Testis (tissue), 2 donors: ENCODE data around the gene PPP6R1.

ENCODE experiments used
- POLR2A ChIP-seq: fragments of 450-650 bp; IDR thresholded peaks from one replicate; pipeline ENCODE4 v1.6.1; 2017; ENCODE audit warnings: antibody characterized with exemption, mild to moderate bottlenecking, moderate library complexity
- TF ChIP-seq, protein P1 (sequence below), 3 experiments: fragments of 450-650 bp in 2 of 3; fragments of 200-600 bp in 1 of 3; sonication (generic) in 1 of 3; IDR thresholded peaks; one replicate each; pipeline ENCODE4 v1.5.1; 2016 to 2019; ENCODE audit warnings: antibody characterized with exemption in 3 of 3, mild to moderate bottlenecking in 2 of 3, moderate library complexity in 1 of 3

DNA sequence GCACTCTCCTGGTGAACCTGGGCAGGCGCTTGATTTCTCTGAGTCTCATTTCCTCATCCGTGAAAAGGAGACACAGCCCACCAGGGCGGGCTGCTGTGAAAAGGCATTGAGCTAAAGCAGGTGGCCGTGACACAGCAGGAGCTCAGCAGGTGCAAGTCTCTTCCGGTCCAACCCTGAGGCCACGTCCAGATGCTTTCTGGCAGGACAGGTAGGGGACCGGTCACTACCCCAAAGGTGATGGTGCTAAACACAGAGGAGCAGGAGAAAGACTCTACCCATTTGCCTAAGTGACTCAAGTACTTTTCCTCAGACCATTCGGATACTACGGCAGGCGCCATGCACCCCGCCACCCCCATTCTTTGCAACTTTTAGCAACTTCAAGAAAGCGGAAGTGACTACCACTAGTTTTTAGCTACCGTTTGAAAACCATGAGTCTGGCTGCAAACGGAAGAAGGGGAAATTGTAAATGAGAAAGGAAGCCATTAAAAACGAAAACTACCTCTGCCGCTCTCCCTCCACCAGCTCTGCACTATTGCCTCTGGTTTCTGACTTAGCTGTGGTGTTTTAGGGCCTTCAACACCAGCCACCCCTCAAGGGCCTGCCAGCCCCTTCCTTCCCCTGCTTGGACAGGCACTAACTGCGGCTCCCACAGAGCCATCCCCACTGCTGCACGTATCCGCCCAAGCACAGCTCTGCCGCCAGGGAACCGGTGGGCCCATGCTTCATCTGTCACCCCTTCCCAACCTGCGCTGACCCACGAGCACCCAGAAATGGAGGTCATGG lies 4.8 kb downstream of the PPP6R1 start:
- TF ChIP-seq, protein P1, sequence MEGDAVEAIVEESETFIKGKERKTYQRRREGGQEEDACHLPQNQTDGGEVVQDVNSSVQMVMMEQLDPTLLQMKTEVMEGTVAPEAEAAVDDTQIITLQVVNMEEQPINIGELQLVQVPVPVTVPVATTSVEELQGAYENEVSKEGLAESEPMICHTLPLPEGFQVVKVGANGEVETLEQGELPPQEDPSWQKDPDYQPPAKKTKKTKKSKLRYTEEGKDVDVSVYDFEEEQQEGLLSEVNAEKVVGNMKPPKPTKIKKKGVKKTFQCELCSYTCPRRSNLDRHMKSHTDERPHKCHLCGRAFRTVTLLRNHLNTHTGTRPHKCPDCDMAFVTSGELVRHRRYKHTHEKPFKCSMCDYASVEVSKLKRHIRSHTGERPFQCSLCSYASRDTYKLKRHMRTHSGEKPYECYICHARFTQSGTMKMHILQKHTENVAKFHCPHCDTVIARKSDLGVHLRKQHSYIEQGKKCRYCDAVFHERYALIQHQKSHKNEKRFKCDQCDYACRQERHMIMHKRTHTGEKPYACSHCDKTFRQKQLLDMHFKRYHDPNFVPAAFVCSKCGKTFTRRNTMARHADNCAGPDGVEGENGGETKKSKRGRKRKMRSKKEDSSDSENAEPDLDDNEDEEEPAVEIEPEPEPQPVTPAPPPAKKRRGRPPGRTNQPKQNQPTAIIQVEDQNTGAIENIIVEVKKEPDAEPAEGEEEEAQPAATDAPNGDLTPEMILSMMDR (IDR thresholded peaks at IDR 0.05) = no peak
- TF ChIP-seq POLR2A = no peak
